K562 (cell line): ENCODE data around the gene GTSE1. TPM values are rescaled to one million over a fixed set of nuclear protein-coding genes. Genes with fewer than 3 reads are reported as not detected.

Experiments
- ARID2 ChIP-seq: fragments of 450-650 bp; IDR thresholded peaks from 2 replicates; pipeline ENCODE4 v1.6.1; 2017; ENCODE audit warnings: antibody characterized with exemption, mild to moderate bottlenecking
- ATF7 ChIP-seq: fragments of 450-650 bp; IDR thresholded peaks from 2 replicates; pipeline ENCODE4 v1.7.1; 2014; ENCODE audit warnings: mild to moderate bottlenecking, moderate library complexity
- IRF1 ChIP-seq: sonication (generic); formaldehyde crosslinking; IDR thresholded peaks from 2 replicates; pipeline ENCODE4 v1.8.0; 2022; ENCODE audit warnings: missing genetic modification reagents, mild to moderate bottlenecking, borderline replicate concordance
- LEF1 ChIP-seq: fragments of 450-650 bp; IDR thresholded peaks from 2 replicates; pipeline ENCODE4 v1.6.1; 2016; ENCODE audit warnings: mild to moderate bottlenecking
- NCOA2 ChIP-seq, 2 experiments: fragments of 450-650 bp; IDR thresholded peaks; 2 replicates each; pipeline ENCODE4 v1.6.1; 2018; ENCODE audit warnings: mild to moderate bottlenecking in 2 of 2, moderate library complexity in 1 of 2; ENCODE audit not compliant: partially characterized antibody in 2 of 2
- NCOA6 ChIP-seq: fragments of 450-650 bp; IDR thresholded peaks from 2 replicates; pipeline ENCODE4 v1.6.1; 2017; ENCODE audit warnings: mild to moderate bottlenecking
- NR4A1 ChIP-seq, 2 experiments: fragments of 250-450 bp in 1 of 2; fragments of 450-650 bp in 1 of 2; sonication (Bioruptor Pico) in 1 of 2; IDR thresholded peaks; 2 replicates each; pipeline versions ENCODE4 v1.4.0 to v1.6.1; 2016 to 2020; ENCODE audit warnings: mild to moderate bottlenecking in 2 of 2, missing compliant biosample characterization in 1 of 2, missing genetic modification characterization in 1 of 2, moderate library complexity in 1 of 2
- RBM15 ChIP-seq: fragments of 200-400 bp; formaldehyde crosslinking; IDR thresholded peaks from 2 replicates; pipeline ENCODE4 v1.6.1; 2018; ENCODE audit warnings: mild to moderate bottlenecking, low read length, moderate library complexity; ENCODE audit not compliant: insufficient read depth
- SMC3 ChIP-seq: conservative IDR thresholded peaks from 2 replicates; pipeline ENCODE4 v1.6.1; 2011; ENCODE audit warnings: low read depth, low read length, improper control_type of control experiment; ENCODE audit not compliant: insufficient read depth
- SNIP1 ChIP-seq: fragments of 450-650 bp; IDR thresholded peaks from 2 replicates; pipeline ENCODE4 v1.7.1; 2017; ENCODE audit warnings: low read depth, mild to moderate bottlenecking
- SREBF1 ChIP-seq: fragments of 150-350 bp; IDR thresholded peaks from 2 replicates; pipeline ENCODE4 v1.6.1; 2014; ENCODE audit warnings: antibody characterized with exemption, low read depth, low read length, borderline replicate concordance
- TCF7L2 ChIP-seq: fragments of 150-350 bp; IDR thresholded peaks from 2 replicates; pipeline ENCODE4 v1.6.1; 2016; ENCODE audit warnings: low read depth, mild to moderate bottlenecking, low read length, moderate library complexity
- YY1 ChIP-seq, 3 experiments: IDR thresholded peaks; 2 replicates each; pipeline ENCODE4 v1.6.1; 2011; ENCODE audit warnings: low read length in 2 of 3, mild to moderate bottlenecking in 2 of 3, moderate library complexity in 2 of 3, borderline replicate concordance in 1 of 3, control low read depth in 1 of 3, low read depth in 1 of 3; ENCODE audit not compliant: insufficient read depth in 3 of 3, insufficient replicate concordance in 2 of 3, control insufficient read depth in 1 of 3, insufficient read length in 1 of 3; ENCODE audit errors: extremely low read depth in 1 of 3
- ZNF3 ChIP-seq: fragments of 250-450 bp; sonication (Bioruptor Pico); IDR thresholded peaks from 2 replicates; pipeline ENCODE4 v1.5.0; 2021; ENCODE audit warnings: mild to moderate bottlenecking, moderate library complexity
- ZNF518B ChIP-seq: fragments of 250-450 bp; sonication (Bioruptor Pico); IDR thresholded peaks from 2 replicates; pipeline ENCODE4 v1.5.0; 2021; ENCODE audit warnings: mild to moderate bottlenecking, moderate library complexity
- polyA plus RNA-seq, 8 experiments: library from polyadenylated mRNA; depleted of rRNA in 4 of 8; stranded (reverse) in 5 of 8; unstranded in 3 of 8; fragments of >200 nt; fragmentation: Nextera tagmentation in 2 of 8; fragmentation: Illumina TruSeq in 1 of 8; extraction: Ambion mirVana in 2 of 8; extraction: Trizol in 1 of 8; gene quantifications; 2 replicates each; pipeline versions ENCODE4 v1.2.1 to v1.2.3, GENCODE V29; 2011 to 2014; ENCODE audit warnings: inconsistent platforms in 1 of 8, missing spikeins in 1 of 8
- total RNA-seq, 7 experiments: library from RNA; depleted of rRNA in 6 of 7; stranded (reverse); fragments of >200 nt in 6 of 7; fragmentation: Illumina TruSeq in 2 of 7; extraction: Trizol in 2 of 7; gene quantifications; 2 replicates each; pipeline versions ENCODE4 v1.2.1 to v1.2.3, GENCODE V29; 2011 to 2021; ENCODE audit warnings: low replicate concordance in 1 of 7
- TF ChIP-seq, protein P1 (sequence below): fragments of 450-650 bp; IDR thresholded peaks from one replicate; pipeline ENCODE4 v1.6.1; 2018; ENCODE audit warnings: mild to moderate bottlenecking, moderate library complexity; ENCODE audit not compliant: partially characterized antibody
- TF ChIP-seq, protein P2 (sequence below): fragments of 250-450 bp; sonication (Bioruptor Pico); IDR thresholded peaks from 2 replicates; pipeline ENCODE4 v1.8.0; 2021; ENCODE audit warnings: moderate library complexity, mild to moderate bottlenecking, inconsistent platforms

The GTSE1 gene
- total and polyA plus RNA-seq, 9 of the 15 experiments (the other 6 are each of a cell fraction or from before 2014, with no cell fraction given) = 2.5 to 22.5 (median 12.9) TPM

DNA sequence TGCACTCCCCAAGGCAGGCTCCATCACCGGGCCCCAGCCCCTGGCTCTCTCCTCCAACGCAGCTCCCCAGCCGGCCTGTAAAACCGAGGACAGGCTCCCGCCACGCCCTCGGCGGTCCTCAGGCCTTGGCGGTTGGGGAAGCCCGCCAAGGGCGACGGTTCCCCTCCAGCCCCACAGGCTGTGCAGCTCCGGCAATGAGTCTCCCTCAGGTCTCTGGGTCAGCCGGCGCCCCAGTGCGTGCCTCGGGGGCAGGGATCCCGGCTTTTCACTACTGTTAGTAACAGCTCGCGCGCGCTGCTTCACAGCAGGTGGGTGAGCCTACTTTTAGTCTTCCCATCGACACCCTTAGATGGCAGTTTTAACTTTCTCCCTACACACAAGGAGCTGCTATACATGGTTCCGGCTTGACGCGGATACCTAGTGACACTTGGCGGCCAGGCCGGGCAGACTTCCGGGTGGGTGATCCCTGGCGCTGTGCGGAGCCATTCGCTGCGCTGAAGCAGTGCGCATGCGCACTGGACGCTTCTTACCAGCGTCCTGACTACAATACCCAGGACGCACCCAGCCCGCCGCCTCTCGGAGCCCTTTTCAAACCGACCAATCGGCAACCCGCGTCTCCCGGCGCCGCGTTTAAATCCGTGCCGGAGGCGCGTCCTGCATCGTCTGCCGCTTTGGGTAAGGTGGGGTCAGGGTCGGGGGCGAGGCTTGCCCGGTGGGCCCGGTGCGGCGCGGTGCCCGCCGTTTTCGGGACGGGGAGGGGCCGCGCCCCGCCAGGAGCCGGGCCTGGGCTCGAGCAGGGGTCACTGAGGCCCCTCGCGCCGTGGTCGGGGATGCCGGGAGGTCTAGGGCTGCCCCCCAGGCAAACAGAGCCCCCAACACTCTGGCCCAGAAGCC, at the start of gene GTSE1 (continued):
- TF ChIP-seq ZNF518B (CRISPR knock-in tag) (no peak), NR4A1 (CRISPR knock-in tag; IDR thresholded peaks at IDR 0.05) (no peak), NR4A1 (tag; IDR thresholded peaks at IDR 0.05) (no peak), ZNF3 (CRISPR knock-in tag) (no peak), IRF1 (CRISPR knock-in tag) (no peak), NCOA6 (no peak), SMC3 (no peak), TCF7L2 (no peak), SNIP1 (no peak), NCOA2 (IDR thresholded peaks at IDR 0.05; ENCODE audit: partially characterized antibody in 2 of 2) (no peak), LEF1 (no peak), ARID2 (no peak), RBM15 (no peak), ATF7 (peak; percentile 57; the same call in 1 of the 2 replicates), YY1 (IDR thresholded peaks at IDR 0.05; ENCODE audit: borderline replicate concordance in 1 of 3, control insufficient read depth in 1 of 3, extremely low read depth in 1 of 3, insufficient read depth in 3 of 3, insufficient read length in 1 of 3, insufficient replicate concordance in 2 of 3, low read depth in 1 of 3, low read length in 2 of 3) (peak in 2 of 3 experiments; percentile 68 to 82), SREBF1 (no peak)
- TF ChIP-seq, protein P1, sequence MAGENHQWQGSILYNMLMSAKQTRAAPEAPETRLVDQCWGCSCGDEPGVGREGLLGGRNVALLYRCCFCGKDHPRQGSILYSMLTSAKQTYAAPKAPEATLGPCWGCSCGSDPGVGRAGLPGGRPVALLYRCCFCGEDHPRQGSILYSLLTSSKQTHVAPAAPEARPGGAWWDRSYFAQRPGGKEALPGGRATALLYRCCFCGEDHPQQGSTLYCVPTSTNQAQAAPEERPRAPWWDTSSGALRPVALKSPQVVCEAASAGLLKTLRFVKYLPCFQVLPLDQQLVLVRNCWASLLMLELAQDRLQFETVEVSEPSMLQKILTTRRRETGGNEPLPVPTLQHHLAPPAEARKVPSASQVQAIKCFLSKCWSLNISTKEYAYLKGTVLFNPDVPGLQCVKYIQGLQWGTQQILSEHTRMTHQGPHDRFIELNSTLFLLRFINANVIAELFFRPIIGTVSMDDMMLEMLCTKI = no peak
- TF ChIP-seq, protein P2, sequence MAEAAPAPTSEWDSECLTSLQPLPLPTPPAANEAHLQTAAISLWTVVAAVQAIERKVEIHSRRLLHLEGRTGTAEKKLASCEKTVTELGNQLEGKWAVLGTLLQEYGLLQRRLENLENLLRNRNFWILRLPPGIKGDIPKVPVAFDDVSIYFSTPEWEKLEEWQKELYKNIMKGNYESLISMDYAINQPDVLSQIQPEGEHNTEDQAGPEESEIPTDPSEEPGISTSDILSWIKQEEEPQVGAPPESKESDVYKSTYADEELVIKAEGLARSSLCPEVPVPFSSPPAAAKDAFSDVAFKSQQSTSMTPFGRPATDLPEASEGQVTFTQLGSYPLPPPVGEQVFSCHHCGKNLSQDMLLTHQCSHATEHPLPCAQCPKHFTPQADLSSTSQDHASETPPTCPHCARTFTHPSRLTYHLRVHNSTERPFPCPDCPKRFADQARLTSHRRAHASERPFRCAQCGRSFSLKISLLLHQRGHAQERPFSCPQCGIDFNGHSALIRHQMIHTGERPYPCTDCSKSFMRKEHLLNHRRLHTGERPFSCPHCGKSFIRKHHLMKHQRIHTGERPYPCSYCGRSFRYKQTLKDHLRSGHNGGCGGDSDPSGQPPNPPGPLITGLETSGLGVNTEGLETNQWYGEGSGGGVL (CRISPR knock-in tag) = no peak
